HEK293T (cell line): ENCODE measurements around the gene HPCAL1.

ENCODE experiments used
- CTCF ChIA-PET: fragments of 350-600 bp; formaldehyde crosslinking; extraction: SDS; loops from one replicate; lab custom pipeline; 2021; ENCODE audit warnings: antibody characterized with exemption, inconsistent platforms; lab: Yijun Ruan, JAX
- POLR2A ChIA-PET: fragments of 350-600 bp; formaldehyde crosslinking; extraction: SDS; loops from one replicate; lab custom pipeline; 2020; ENCODE audit warnings: antibody characterized with exemption, inconsistent platforms; lab: Yijun Ruan, JAX
- DNase-seq: peaks from one replicate; pipeline ENCODE4 v3.0.0; 2012; ENCODE audit warnings: mixed read lengths; ENCODE audit errors: extremely low spot score
- ARNT ChIP-seq: fragments of 450-650 bp; IDR thresholded peaks from 2 replicates; pipeline ENCODE4 v1.6.1; 2017; ENCODE audit warnings: mild to moderate bottlenecking
- BHLHE40 ChIP-seq: fragments of 450-650 bp; IDR thresholded peaks from 2 replicates; pipeline ENCODE4 v1.6.1; 2016; ENCODE audit warnings: mild to moderate bottlenecking, moderate library complexity, borderline replicate concordance
- CTBP1 ChIP-seq: fragments of 450-650 bp; IDR thresholded peaks from 2 replicates; pipeline ENCODE4 v1.6.1; 2016; ENCODE audit warnings: borderline replicate concordance
- ELF4 ChIP-seq: fragments of 450-650 bp; IDR thresholded peaks from 2 replicates; pipeline ENCODE4 v1.6.1; 2017; ENCODE audit warnings: antibody characterized with exemption
- FOXA1 ChIP-seq: fragments of 450-650 bp; IDR thresholded peaks from 2 replicates; pipeline ENCODE4 v1.6.1; 2016; ENCODE audit warnings: mild to moderate bottlenecking
- FOXK2 ChIP-seq: fragments of 450-650 bp; IDR thresholded peaks from 2 replicates; pipeline ENCODE4 v1.6.1; 2016; ENCODE audit warnings: mild to moderate bottlenecking
- FOXM1 ChIP-seq: fragments of 450-650 bp; IDR thresholded peaks from 2 replicates; pipeline ENCODE4 v1.6.1; 2017; ENCODE audit warnings: mild to moderate bottlenecking, borderline replicate concordance
- HDGF ChIP-seq: fragments of 450-650 bp; IDR thresholded peaks from 2 replicates; pipeline ENCODE4 v1.6.1; 2017; ENCODE audit warnings: antibody characterized with exemption, borderline replicate concordance
- L3MBTL2 ChIP-seq: fragments of 450-650 bp; conservative IDR thresholded peaks from 2 replicates; pipeline ENCODE4 v1.6.1; 2016; ENCODE audit warnings: mild to moderate bottlenecking
- LEF1 ChIP-seq: fragments of 450-650 bp; IDR thresholded peaks from 2 replicates; pipeline ENCODE4 v1.6.1; 2017; ENCODE audit warnings: mild to moderate bottlenecking, borderline replicate concordance
- NFRKB ChIP-seq: fragments of 450-650 bp; IDR thresholded peaks from 2 replicates; pipeline ENCODE4 v1.6.1; 2016; ENCODE audit warnings: mild to moderate bottlenecking, moderate library complexity
- PKNOX1 ChIP-seq: fragments of 450-650 bp; IDR thresholded peaks from 2 replicates; pipeline ENCODE4 v1.6.1; 2016
- SP1 ChIP-seq: fragments of 450-650 bp; IDR thresholded peaks from 2 replicates; pipeline ENCODE4 v1.6.1; 2017
- SUZ12 ChIP-seq: fragments of 450-650 bp; IDR thresholded peaks from 2 replicates; pipeline ENCODE4 v1.6.1; 2016; ENCODE audit warnings: mild to moderate bottlenecking
- TARDBP ChIP-seq: fragments of 450-650 bp; IDR thresholded peaks from 2 replicates; pipeline ENCODE4 v1.6.1; 2016
- ZNF384 ChIP-seq: fragments of 450-650 bp; IDR thresholded peaks from 2 replicates; pipeline ENCODE4 v1.6.1; 2016

HPCAL1 gene

GRCh38 chr2:10278029-10278762, 24.5 kb upstream of the HPCAL1 start:
- ChIA-PET POLR2A (no interaction called here), CTCF (interaction anchor here (0.6 kb wide), 1 partner anchor 50 kb away, joined by 3 read pairs; no protein-coding TSS in a partner anchor)
- DNase-seq, result no peak
- TF ChIP-seq FOXM1, result no peak

GRCh38 chr2:10278763-10279471, 23.8 kb upstream of the HPCAL1 start:
- DNase-seq, result no peak
- ChIA-PET CTCF (no interaction called here), POLR2A (no interaction called here)
- TF ChIP-seq ELF4, result no peak
- TF ChIP-seq LEF1, result no peak
- TF ChIP-seq NFRKB, result no peak

GRCh38 chr2:10279472-10279870, 23.2 kb upstream of the HPCAL1 start:
- TF ChIP-seq SP1 (no peak), ARNT (no peak), LEF1 (no peak), ZNF384 (no peak), L3MBTL2 (no peak), HDGF (no peak), FOXM1 (no peak), TARDBP (no peak), FOXA1 (no peak), ELF4 (no peak), BHLHE40 (no peak), NFRKB (no peak), SUZ12 (no peak), PKNOX1 (no peak), CTBP1 (no peak)
- ChIA-PET CTCF (no interaction called here), POLR2A (no interaction called here)
- DNase-seq, result no peak

- CTCF ChIA-PET, result no interaction called here
- no peak for TF ChIP-seq CTBP1
- TF ChIP-seq SP1, result no peak
- POLR2A ChIA-PET, result no interaction called here
- no peak for DNase-seq
Measured at GRCh38 chr2:10279946-10280463, 22.7 kb upstream of the HPCAL1 start.

- no peak for DNase-seq
- ChIA-PET CTCF (no interaction called here), POLR2A (no interaction called here)
- TF ChIP-seq L3MBTL2 (no peak), LEF1 (no peak), BHLHE40 (no peak), FOXK2 (no peak), ZNF384 (no peak), CTBP1 (no peak), TARDBP (no peak), SP1 (no peak), PKNOX1 (no peak)
Measured at GRCh38 chr2:10281891-10282290, 20.8 kb upstream of the HPCAL1 start.

- CTCF ChIA-PET, result no interaction called here
- DNase-seq, result no peak
- POLR2A ChIA-PET, result no interaction called here
Measured at GRCh38 chr2:10282611-10283105, 20.0 kb upstream of the HPCAL1 start.

More at GRCh38 chr2:10282611-10283105, 20.0 kb upstream of the HPCAL1 start:
- TF ChIP-seq LEF1 (no peak), SP1 (no peak), FOXM1 (no peak), PKNOX1 (no peak), FOXA1 (no peak), HDGF (no peak), ZNF384 (no peak), SUZ12 (no peak), FOXK2 (no peak), TARDBP (no peak), CTBP1 (no peak), BHLHE40 (no peak), L3MBTL2 (no peak), ARNT (no peak), ELF4 (no peak), NFRKB (no peak)
